Stimulated activated CD8-positive, alpha-beta memory T cell treated with anti-CD3 and anti-CD28 coated beads, Interleukin-2, amount 100 ng/mL, for 1 hour (primary cell): ENCODE results near the gene ADAMTSL4.

Experiments used
- DNase-seq, 2 donors: peaks; one replicate each; pipeline ENCODE4 v3.0.0-alpha.2; 2020; ENCODE audit warnings: low read depth in 2 of 2

The ADAMTSL4 gene

DNA sequence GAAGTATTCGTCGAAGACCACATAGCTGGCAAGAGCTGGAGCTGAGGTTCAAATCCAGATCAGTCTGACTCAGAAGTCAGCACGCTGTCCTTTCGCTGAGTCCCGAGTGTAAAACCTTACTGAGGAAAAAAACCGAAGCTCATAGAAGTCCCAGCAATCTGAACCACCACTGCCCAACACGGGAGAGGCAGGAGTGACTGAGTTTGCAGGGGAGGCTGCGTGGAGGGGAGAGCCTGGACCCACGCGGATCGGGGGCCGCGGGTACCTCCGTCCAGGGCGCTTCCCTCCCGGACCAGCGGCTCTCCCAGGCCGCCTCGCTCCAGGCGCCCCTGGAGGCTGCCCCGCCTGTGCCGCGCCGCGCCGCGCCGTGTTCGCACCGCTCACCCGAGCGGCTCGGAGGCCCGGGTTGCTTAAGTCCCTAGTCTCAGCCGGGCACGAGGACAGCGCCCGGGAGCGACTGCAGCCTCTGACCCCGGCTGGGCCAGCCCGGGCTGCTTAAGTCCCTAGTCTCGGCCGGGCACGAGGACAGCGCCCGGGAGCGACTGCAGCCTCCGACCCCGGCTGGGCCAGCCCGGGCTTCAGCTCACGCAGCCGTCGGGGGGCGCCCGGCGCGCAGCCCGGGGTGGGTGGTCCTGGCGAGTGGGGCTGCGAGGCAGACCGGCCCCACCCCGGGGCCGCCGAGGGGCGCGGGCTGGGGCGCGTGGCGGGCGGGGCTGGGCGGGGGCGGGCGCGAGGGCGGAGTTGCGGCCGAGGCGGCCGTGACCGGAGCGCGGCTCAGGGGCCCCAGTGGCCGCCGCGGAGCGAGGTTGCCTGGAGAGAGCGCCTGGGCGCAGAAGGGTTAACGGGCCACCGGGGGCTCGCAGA, at the start of gene ADAMTSL4:
TSS of gene ADAMTSL4 (plus strand) at position 777 of the 864 bp plus-strand sequence. CDS start 2,881 bp downstream, outside the sequence.
- no peak for DNase-seq

DNA sequence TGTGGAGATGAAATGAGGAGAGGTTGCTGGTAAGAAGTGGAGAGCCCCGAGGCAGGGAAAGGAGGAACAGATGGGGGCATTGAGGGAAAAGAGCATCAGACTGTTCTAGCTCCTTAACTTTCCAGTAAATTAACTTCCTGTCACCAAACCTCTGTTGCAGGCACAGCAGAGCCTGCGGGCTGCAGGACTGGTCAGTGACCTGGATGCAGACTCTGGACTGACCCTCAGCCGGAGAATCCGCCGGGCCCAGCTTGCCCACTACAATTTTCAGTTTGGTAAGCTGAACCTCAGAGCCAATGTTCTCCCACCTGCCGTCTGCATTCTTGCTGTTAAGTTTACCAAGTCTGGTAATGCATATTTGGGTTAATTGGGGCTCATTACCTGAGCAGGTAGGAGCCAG, 43.8 kb upstream of the ADAMTSL4 start:
- no peak for DNase-seq

DNA sequence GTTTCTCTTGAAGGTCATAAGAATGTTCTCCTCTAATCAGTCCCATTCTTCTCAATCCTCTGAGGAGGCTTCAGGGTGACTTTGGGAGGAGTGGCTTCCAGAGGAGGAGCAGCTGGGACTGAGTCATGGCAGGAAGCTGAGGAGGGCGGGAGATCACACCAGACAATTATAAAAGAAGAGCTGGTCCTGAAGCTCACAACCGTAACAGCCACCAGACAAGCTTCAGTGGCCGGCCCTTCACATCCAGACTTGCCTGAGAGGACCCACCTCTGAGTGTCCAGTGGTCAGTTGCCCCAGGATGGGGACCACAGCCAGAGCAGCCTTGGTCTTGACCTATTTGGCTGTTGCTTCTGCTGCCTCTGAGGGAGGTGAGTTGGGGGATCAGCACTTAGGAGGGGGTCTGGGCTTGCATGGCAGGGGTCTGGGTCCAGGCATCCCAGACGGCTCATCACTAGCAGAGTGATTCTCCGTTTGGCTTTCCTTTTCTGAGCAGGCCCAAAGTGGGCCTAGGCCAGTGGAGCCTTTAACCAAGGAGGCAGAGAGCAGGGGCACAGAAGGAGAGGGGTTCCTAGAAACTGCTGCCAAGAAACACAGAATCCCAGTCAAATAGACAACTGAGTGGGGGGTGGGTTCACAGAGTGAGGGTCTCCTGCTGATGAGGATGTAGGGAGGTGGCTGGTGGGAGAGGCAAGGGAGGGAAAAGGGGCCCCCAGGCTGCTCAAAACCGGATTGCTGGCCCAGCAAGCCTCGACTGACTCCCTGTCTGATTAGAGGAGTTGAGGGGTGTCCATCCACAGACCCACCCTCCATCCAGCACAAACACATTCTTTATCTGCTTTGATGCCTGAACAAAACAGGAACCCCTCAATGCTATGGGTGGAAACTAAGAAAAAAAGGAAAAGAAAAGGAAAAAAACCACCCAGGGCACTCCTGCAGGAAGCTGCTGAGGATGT, 41.0 kb upstream of the ADAMTSL4 start, which contains the start of gene ECM1:
TSS of gene ECM1 (plus strand) at position 198 of the 953 bp plus-strand sequence. CDS start at position 299, 101 bp downstream.
- no peak for DNase-seq

DNA sequence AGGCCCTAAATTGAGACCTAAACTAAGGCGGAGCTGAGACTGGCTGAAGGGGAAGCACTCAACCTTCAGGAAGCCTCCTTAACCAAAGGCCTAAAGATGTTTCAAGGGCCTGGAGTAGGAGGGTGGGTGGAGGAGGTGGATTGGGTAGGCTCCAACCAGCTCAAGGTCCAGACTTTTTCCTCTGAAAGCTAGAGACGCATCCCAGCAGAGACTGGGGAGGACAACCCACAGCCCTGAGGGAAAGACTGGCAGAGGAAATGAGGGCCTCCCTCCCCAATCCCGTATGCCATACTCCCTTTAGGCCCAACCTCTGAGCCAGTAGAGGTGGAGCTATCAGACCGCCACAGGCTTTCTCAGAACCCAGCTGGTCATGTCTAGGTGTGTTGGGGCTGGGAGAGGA, 40.2 kb upstream of the ADAMTSL4 start:
- DNase-seq, result no peak

DNA sequence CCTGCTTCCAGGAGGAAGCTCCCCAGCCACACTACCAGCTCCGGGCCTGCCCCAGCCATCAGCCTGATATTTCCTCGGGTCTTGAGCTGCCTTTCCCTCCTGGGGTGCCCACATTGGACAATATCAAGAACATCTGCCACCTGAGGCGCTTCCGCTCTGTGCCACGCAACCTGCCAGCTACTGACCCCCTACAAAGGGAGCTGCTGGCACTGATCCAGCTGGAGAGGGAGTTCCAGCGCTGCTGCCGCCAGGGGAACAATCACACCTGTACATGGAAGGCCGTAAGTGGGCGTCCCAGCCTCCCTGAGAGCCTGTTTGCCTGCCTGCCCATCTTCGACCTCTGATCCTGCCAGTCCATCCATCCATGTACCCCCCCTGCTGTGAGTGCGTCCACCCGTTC, 37.7 kb upstream of the ADAMTSL4 start:
- no peak for DNase-seq

DNA sequence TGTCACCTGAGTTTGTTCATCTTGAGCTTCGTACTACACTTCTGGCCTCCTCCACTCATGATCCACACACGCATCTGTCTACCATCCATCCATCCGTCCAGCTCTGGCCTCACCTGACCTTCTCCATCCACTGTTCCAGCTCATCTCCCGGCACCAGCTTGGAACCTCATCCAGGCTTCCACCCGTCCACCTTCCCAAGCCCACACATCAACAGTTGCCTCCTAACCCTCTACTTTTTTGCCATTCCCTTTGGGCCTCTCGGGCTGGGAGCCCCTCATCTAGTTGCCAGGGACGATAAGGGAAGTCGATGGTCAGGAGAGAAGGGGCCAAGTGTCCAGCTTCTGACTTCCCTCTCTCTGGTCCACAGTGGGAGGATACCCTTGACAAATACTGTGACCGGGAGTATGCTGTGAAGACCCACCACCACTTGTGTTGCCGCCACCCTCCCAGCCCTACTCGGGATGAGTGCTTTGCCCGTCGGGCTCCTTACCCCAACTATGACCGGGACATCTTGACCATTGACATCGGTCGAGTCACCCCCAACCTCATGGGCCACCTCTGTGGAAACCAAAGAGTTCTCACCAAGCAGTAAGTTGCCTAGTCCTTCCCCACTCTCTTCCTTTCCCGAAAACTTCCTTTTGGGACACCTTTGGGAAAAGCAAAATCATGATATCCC, 37.1 kb upstream of the ADAMTSL4 start:
- DNase-seq, result no peak

DNA sequence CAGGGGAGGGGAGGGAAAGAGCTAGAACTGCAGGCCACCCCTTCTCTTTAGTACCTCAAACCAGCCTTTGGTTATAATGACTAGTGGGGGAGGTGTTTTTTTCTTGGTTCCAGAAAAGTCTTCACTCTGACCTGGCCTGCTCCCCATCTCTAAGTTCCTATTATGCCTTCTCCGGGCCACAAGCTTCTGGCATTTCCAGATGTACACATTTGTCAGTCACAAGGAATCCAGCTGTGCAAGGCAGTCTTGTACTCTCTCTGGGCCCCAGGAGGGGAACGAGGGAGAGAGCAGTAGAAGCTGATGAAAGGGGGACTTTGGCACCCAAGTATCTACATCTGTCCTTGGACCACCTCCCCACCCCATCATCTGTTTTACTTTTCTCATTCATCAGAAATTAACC, 36.4 kb upstream of the ADAMTSL4 start:
- DNase-seq, result no peak

DNA sequence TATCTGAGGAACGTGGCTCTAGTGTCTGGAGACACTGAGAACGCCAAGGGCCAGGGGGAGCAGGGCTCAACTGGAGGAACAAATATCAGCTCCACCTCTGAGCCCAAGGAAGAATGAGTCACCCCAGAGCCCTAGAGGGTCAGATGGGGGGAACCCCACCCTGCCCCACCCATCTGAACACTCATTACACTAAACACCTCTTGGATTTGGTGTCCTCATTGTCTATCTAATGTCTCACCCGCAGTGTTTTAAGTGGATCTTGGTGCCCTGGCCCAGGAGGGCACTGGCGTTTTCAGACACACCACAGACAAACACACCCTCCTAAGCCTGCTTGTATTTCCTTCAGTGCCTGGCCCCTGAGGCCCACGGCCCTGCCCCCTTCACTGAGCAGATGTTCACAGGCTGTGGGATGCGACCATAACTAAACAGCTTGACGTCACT, 35.8 kb upstream of the ADAMTSL4 start:
- DNase-seq, result no peak

DNA sequence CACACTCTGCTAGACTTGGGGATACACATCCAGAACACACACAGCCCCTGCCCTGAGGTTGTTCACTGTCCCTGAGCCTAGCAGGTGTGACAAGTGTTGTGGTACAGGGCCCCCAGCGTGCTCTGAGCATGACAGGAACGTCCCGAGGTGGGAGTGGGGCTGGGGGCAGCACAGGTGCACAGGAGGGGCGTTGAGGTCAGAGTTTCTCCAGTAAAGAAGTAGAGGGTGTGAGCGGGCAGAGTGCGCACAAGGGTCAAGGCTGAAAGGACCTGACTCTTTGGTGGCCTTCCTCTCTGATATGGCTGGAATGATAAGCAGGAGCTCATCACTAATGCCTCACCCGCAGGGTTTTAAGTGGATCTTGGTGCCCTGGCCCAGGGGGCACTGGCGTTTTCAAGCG, 34.9 kb upstream of the ADAMTSL4 start:
- DNase-seq, result no peak

DNA sequence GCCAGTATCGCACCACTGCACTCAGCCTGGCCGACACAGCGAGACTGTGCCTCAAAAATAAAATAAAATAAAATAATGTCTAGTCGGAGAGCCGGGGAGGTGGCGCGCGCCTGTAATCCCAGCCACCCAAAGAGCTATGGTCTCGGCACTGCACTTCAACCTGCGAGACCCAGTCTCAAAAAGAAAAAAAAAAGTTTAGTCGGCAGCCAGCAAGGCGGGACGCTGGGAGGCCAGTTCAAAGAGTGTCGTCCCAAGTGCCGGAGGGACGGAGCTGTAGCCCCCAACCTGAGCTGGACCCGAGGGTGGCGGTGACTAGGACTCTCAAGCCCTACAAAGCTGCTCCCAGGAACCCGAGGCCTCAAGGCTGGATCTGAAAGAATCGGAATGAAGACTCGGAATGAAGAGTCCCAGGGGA, 34.3 kb upstream of the ADAMTSL4 start:
- DNase-seq, result no peak

DNA sequence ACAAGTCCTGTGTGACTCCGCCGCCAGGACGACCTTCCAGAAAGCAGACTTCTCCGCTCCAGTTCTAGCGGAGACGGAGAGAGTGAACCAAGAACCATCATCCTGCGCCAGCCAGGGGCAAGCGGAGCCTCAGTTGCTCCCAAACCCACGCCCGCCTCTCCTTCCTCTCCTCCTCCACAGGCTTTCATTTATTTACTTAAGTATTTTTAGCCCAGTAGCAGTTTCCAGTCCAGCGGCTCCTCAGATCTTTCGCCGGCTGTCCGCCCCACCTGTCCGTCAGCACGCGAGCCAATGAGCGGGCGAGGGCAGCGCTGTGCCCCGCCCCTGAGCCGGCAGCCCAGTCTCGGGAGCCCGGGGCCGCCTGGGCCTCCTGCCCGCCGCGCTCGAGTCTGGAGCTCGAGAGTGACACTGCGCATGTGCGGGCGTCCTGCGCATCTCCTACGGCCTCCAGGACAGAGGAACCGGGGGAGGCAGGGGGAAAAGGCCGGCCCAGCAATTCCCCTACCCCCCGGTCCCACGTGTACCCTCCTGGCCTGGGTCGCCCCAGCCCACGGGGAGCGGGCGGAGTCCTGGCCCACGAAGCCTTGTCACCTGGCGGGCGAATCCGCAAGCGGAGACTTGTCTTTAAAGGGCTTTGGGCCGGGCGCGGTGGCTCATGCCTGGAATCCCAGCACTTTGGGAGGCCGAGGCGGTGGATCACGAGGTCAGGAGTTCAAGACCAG, 33.7 kb upstream of the ADAMTSL4 start, which contains the start of gene FALEC:
TSS of gene FALEC (plus strand) at position 425 of the 722 bp plus-strand sequence.
- peak; percentile 80 to 83 for DNase-seq

DNA sequence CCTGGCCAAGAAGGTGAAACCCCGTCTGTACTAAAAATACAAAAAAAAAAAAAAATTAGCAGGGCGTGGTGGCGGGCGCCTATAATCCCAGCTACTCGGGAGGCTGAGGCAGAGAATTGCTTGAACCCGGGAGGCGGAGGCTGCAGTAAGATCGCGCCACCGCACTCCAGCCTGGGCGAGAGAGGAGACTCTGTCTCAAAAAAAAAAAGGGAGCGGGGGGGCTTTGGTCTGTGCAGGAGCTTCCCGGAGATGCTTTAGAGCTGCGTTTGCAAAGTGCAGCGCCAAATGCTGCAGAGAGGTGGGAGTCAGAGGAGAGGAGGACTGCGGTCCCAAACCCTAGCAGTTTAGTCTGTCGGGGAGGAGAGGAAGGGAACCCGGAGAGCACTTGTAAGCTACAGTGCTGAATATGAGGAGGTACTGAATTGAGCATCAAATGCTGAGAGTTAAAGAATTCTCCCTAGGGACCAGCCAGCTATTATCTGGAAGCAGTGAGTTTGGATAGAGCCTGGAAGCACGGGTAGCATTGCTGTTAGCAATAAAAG, 33.1 kb upstream of the ADAMTSL4 start:
- DNase-seq, result no peak

DNA sequence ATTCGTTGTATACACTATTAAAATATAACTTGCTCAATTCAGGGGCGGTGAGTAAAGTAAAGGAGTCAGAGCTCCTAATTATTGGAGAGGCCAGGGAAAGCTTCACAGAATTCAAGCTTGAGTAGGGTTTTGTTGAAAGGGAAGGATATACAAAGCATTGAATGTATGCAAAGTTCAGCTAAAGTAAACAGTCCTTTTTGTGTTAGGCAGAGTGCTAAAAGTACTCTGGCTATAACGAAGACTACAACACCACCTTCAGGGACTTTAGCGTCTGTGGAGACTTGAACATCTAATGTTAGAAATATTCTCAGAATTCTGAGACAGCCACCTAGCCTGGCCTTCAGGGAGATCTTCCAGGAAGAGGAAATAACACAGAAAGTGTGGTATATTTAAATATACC, 32.6 kb upstream of the ADAMTSL4 start:
- DNase-seq, result no peak

DNA sequence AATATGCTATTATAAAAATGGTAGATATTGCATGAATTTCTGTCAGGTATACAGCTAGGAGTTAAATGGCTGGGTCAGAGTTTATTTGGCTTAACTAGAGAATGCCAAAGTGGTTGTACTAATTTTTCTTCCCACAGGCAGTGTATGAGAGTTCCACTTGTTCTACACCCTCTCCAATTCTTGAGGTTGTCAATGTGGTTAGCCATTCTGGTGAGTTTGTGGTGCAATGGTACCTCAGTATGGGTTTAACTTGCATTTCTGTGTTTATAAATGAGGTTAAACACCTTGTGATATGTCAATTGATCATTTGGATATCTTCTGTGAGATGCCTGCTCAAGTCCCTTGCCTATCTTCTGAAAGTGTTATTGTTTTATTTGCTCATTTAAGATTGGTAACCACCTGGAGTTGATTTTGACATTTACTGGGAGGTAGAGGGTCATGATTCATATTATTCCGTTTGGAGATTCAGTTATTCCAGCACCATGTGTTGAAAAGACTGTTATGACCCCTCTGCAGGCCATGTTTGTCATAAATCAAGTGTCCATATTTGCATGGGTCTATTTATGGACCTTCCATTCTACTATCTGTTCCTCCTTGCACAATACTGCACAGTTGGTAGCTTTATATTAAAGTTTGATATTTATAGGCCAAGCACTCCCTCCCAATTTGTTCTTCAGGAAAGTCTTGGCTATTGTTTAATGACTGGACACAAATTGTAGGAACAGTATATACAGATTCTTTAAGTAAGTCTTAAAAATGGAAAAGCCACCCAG, 27.8 kb upstream of the ADAMTSL4 start:
- no peak for DNase-seq

DNA sequence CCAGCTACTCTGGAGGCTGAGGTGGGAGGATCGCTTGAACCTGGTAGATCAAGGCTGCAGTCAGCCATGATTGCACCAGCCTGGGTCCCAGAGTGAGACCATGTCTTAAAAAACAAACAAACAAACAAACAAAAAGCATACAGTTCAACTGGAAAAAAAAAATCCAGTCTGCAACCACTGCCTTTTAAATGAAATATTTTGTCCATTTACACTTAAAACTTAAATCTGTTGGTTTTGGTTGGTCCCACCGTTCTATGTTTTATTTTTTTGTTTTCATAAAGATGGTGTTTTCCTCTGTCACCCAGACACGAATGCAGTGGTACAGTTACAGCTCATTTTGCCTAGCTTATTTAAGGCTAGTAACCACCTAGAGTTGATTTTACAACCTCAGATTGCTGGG, 23.9 kb upstream of the ADAMTSL4 start:
- DNase-seq, result no peak

DNA sequence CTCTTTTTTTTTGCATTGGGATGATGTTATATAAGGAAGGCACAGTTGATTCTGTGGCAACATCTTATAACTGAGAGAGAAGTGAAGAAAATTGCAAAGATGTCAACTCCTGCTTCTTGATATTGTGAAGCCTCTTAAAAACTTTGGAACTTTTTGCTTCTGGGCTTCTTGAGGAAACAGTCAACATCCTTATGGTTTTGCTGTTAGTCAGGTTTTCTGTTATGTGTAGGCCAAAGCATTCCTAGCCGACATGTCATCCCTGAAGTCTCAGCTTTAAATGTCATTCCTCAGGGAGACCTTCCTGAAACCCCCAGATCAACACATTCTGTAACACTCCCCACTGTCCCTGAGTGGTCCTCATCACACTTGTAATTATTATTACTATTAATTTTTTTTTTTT, 21.0 kb upstream of the ADAMTSL4 start:
- DNase-seq, result no peak

DNA sequence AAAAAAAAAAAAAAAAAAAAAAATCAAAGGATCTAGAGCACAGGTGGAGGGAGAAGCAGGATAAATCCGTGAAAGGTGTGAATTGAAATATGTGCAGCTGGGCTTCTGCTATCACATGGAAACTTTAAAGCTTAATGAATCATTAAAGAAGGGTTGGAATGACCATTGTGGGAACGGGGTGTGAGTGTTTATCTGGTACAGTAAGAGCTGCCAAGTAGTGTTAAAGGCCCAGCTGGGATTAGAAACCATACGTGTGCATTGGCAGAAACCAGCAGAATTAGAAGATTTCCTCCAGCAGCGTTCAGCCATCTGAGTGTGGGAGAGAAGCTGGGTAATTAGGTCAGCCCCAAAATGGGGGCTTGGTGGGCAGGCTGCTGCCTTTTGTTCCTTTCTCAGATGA, 20.2 kb upstream of the ADAMTSL4 start:
- DNase-seq, result no peak

DNA sequence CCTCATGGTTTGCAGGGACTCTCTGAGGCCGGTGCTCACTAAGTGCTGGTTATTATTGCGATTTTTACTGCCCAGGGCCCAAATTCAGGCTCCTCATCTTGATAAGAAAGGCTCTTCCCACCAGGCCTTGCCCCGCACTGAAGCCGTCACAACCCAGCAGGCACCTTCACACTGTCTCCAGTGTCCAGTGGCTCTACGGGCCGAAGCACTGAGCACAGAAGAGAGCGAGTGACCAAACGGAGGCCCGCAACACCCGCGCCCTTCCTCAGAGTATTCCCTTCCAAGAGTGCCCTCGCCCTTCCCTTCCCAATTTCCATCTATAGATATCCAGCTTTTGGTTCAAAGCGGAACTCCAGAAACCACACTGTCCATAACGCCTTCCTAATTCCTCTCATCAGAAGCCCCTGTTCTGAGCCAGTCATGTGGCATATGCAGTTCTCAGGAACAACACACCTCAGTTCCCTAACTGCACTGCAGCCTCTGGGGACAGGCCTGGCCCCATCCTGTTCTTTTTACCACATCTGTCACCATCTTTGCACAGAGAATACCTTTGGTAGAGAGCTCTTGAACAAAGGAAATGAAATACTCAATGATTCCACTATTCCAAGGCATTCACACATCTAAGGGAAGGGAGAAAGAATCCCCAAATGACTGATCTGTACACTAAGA, 18.6 kb upstream of the ADAMTSL4 start:
- no peak for DNase-seq

DNA sequence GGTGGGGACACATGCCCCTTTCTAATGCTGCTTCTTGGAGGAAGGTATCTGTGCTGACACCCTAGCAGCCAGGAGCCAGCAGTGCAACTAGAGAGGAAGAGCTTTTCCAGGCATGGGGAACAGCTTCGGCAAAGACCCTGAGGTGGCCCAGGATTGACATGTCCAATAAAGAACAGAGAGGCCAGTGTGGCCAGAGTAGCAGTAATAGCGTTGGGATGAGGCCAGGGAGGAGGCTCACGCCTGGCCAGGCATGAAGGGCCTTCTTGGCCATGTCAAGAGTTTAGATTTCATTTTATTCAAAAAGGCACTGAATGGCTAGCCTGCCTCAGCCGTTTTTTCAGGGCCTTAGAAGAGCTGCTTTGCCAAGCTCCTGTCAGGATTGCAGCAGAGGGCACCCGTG, 16.3 kb upstream of the ADAMTSL4 start:
- DNase-seq, result no peak
